ENCODE data around the gene URI1.
"Not testable (repeated sequence)": the region's sequence is repeated elsewhere in the genome, so short reads cannot be mapped to it uniquely, and the experiment has no call there.

URI1 gene

DNA sequence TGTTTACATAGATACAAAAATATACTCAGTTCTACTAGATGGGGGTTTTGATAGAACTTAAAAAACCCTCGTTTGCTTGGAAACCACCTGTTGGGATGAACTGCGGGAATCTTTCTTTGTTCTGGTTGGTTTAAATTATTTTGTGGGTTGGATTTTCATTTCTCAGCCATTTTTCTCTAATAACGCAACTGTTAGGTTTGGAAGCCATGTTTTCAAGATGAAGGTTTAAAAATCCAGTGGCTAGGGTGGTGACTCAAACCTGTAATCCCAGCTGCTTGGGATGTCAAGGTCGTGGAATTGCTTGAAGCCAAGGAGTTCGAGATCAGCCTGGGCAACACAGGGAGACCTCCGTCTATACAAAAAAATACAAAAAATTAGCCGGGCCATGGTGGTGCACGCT is 1.6 kb downstream of the URI1 start:
- no peak for DNase-seq

DNA sequence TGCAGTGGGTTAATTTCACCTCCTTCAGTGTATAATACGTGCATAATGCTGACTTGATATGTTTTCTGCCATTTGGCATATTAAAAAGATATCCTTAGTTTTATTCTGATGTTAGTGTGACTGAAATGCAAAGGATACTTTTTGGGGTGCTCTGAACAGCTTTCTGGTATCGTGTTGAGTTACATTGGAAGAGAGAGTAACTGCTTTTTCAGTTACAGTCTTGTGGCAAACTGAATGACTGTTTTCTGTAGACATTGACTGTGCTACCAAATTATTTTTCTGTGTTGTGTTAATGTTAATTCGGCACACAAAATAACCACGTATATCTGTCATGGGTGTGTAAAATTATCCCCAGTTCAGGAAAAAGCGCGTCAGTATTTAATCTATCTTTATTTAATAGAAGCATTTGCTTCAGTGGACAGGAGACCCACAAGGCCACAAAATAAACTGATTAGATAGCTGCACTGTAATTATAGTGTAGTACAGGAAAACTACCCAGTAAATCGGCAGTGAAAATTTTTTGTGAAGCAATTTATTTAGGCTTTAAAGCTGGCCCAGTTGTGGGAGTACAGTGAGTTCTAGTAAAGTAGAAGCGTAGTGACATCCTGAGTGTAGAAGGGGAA is 2.5 kb downstream of the URI1 start:
- DNase-seq = no peak

DNA sequence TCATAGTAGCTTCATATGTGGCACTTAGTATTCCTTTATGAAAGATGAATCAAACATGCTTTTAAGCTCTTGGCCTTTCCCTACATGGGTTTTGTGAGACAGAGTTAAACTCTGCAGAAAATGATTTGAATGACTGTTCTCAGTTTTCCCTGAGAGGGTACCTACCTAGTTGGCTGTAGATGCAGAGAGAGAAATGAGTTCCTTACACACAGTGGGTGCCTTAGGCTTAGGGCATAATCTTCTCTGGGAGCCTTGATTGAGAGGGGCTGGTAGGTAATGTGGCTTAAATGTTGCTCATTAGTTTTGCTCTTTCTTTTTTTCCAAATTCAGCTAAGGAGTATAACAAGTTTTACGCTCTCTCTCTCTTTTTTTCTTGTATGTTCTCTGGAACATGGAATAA is 3.0 kb downstream of the URI1 start:
- DNase-seq = no peak

DNA sequence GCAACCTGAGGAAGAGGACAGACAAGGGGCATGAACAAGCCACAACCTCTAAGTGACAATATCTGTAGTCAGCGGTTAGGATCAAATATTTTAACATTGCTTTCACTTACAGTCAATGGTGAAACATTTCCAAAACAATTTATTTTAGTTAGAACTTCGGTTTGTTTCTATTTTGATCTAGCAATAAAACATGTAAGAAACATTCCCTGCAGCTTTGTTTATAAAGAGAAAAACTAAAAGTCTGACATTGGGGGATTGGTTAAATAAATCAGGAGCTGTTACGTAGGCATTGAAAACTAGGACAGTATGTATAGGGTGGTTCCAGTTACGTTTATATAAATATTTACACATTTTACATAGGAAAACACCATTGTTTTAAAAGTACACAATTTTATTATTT is 3.4 kb downstream of the URI1 start:
- DNase-seq = no peak

DNA sequence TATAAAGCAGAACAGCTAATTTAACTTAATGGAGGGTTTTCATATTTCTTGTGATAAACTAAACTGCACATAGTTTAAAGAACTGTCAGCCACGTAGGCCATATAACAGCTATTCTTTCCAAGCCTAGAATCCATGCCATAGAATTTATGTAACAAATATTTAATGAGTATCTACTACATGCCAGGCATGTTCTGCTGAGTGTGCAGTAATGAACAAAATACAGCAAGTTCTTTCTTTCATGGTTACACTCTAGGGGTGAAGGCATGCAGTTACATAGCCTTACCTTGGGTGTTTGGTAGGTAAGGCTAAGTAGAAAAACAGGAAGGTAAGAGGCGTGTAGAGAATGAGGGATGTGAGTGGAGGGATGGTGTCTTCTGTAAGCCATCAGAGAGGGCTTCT is 4.6 kb downstream of the URI1 start:
- no peak for DNase-seq

DNA sequence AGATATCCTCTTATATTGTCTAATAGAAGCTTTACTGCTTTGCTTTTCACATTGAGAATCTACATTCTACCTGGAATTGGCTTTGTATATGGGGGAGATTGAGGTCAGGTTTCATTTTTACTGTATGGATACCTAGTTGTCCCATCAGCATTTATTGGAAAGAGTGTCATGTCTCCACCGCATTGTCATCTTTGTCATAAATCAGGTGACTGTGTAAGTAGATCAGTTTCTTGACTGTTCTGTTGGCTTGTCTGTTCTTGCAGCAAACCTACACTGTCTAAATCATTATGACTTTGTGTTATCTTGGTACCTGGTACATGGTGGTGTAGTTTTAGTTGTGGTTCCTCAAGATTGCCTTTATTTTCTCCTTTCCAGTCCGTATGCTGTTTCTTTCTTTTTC is 5.8 kb downstream of the URI1 start:
- DNase-seq = no peak

DNA sequence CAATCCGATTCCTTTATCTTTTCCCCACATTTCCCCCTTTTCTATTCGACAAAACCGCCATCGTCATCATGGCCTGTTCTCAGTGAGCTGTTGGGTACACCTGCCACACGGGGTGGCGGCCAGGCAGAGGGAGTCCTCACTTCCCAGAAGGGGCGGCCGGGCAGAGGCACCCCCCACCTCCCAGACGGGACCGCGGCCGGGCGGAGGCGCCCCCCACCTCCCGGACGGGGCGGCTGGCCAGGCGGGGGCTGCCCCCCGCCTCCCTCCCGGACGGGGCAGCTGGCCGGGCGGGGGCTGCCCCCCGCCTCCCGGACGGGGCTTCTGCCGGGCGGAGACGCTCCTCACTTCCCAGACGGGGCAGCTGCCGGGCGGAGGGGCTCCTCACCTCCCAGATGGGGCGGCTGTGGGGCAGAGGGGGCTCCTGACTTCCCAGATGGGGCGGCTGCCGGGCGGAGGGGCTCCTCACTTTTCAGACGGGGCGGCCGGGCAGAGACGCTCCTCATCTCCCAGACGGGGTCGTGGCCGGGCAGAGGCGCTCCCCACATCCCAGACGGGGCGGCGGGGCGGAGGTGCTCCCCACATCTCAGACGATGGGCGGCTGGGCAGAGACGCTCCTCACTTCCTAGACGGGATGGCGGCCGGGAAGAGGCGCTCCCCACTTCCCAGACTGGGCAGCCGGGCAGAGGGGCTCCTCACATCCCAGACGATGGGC is 6.9 kb downstream of the URI1 start:
- DNase-seq = not testable (repeated sequence)

DNA sequence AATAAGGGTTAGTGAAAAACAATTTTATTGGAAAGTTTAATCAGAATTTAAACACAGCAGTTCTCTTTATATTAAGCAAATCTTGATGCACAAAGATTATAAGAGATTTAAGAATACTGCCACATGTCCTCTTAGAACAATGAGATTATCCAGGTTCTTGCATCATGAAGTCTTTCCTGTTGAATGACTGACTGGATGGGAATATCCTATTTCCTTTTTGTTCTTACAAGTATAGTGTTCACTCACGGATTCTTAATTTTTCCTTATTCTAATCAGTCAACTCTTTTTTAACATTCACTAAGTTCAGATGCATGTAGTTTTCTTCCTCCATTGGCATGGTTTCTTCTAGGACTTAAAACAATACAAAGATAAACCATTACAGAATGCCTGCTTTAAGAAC is 10.1 kb downstream of the URI1 start:
- DNase-seq = no peak

DNA sequence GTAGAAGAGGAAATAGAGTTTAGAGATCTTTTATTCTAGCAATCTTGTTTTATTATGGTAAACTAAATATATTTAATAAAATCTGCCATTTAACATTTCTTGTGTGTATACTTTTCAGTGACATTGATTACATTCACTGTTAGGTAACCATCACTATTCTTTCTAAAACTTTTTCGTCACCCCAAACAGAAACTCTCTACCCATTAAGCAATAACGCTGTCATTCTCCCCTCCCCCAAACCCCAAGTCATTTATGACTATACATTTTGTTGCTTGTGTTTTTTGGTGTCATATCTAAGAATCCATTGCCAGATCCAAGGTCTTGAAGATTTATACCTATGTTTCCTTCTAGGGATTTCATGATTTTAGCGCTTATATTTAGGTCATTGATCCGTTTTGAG is 10.6 kb downstream of the URI1 start:
- DNase-seq = no peak

DNA sequence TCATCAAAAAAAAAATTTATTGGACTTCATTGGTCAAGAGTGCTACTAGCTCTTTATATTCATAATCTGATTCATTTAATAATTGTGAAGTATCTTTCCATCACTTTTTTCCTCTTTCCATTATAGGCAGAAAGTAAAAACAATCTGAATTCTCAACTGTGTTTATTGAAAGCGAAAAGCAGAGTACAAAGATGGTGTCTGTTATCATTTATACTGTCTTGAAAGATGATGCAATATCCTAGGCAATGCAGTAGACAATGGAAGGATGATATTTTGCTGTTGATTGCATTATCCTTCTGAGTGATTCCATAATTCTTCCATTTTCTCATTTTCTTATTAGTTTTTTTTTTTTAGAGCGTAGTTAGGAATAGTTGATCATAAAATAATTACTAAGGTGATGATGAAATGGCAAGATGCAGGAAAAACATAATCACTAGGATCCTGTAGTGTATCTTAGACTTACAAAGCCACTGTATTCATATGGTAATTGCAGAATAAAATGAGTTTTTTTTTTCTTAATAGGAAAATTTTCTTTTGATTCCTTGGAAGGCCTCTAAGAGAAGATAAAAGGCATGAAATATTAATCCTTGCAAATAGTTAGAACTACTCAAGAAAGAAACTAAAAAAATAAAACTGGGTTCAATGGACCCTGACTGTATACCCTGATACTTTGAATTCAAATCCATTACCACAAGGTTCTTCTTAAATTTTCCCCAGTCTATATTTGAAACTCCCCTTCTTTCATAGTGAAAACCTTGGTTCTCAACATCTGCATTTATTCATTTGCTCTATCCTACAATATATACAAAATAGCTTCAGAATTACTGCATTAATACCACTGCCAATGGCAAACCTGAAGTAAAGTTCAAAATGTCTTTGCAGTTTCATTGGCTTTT is 11.6 kb downstream of the URI1 start:
- DNase-seq = no peak

DNA sequence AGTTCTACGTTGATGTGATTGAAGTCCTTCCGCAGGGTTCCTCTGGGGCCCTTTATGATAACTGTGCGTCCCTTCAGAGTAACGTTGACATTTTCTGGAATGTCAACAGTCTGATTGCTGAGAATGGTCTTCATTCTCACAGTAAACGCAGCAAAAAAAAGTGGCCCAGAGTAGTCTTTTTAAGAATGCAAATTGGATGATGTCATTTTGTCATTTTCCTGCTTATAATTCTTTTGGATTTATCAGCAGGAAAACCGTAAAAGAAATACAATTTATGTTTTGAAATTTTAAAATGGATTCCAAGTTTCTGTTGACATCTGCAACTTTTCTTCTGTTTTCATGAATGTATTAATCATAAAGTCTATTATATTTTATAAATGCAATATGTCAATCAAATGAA is 14.8 kb downstream of the URI1 start:
- DNase-seq = no peak

DNA sequence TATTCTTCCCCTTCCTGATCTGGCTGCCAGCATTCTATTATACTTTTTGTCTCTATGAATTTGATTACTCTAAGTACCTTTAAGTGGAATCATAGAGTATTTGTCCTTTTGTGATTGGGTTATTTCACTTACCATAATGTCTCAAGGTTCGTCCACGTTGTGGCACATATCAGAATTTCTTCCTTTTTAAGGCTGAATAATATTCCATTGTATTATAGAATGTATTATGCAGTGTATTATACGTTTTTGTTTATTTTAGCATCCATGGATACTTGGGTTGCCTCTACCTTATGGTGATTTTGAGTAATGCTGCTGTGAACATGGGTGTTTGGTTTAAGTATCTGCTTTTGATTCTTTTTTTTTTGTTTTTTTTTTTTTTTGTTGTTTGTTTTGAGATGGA is 19.3 kb downstream of the URI1 start:
- DNase-seq = no peak

DNA sequence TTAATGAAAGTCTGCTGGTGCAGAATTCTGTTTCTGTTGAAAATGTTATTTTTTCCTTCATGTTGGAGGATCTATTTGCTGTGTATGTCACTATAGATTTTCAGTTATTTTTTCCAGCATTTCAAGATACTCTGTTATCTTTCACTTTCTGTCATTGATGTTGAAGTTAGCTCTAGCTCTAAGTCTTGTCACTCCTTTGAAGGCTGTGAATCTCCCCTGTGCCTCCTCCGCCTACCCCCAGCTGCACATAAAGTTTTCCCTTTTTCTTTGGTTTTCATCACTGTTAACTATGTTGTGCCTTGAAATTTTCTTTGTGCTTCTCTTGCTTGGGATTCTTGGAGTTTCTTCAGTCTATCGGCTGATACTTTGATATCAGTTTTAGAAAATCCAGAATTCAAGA is 20.8 kb downstream of the URI1 start:
- DNase-seq = no peak

DNA sequence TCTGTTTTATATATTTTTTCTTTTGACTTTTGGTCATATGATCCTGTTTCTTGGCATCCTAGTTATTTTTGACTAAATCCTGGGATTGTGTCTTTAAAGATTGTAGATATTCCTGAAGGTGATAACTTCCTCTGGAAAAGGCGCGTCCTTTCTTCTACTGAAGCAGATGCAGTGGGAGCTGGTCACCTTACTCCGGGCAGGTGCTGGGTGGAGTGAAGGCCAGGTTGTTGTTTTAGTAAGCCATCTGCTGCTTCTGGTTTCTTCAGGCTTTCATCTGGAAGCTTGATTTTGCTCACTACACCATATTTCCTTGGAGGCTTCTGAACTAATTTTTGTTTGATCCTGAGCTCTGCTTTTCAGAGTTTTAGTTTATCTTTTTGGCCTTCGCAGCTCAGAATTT is 21.5 kb downstream of the URI1 start:
- DNase-seq = no peak

DNA sequence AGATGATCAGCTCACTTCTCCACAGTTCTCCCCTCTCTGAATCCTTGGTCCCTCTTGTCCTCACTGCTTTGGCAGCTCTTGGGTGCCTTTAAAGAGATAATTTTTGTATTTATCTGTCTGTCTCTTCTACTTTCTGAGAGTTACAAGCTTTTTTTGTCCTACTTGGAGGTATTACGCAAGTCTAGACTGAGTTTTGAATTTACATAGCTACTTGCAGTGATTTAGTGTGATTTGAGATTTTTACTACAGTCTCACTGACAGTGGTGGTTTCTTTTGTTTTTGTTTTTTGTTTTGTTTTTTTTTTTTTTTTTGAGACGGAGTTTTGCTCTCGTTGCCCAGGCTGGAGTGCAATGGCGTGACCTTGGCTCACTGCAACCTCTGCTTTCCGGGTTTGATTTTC is 22.1 kb downstream of the URI1 start:
- no peak for DNase-seq

DNA sequence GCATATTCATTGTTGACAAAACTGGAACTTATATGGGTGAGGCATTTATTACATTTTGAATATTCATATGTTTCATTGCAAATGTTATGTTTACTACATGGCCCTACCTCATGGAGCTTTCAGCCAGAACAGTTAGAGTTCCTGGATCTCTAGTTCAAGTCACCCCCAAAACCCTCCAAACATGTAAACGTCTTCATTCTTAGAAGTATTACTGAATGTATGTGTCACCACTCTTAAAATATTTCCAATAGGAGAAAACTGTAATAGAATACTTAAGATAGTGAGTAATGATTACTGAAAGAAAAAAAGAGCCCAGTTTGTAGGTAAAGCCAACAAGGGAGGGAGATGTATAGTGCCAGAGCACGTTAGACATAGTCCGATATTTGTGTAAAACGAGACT is 23.5 kb downstream of the URI1 start:
- DNase-seq = no peak

DNA sequence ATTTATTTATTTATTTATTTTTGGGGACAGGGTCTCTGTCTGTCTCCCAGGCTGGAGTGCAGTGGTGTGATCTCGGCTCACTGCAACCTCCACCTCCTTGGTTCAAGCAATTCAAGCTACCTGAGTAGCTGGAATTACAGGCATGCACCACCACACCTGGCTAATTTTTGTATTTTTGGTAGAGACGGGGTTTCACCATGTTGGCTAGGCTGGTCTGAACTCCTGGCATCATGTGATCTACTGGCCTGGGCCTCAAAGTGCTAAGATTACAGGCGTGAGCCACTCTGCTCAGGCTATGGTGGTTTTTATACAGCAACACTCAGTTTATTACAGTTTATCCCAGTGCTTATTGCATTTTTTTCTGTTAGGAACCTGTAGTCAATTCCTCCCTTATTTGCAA is 24.1 kb downstream of the URI1 start:
- not testable (repeated sequence) for DNase-seq

DNA sequence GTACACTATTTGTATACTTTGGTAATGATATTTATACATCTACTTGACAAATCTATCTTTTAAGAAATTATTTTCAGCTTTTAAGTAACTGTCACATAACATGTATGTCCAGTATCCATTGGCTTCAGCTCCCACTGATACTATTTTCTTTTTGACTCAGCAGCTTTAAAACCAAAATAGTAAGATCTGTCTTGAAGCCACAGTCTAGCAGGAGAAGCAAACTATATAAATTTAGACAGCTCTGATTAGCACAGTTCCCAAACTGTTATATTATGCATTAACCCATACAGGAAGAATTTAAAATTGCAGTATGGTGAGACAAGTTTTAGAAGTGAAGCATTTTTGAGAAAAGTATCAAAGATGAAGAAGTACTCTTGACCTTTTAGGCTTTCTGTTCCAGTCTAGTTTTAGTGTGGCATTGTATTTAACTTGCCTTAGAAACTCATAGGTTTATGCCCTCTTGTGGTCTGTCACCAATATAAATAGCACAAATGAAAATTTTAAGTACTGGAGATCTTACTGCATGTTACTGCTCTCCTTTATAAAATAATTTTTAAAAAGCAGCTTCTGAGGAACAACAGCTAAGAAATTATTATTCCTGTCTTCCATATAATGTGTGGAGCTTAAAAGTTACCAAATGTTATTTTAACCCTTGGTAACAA is 24.7 kb downstream of the URI1 start:
- no peak for DNase-seq

DNA sequence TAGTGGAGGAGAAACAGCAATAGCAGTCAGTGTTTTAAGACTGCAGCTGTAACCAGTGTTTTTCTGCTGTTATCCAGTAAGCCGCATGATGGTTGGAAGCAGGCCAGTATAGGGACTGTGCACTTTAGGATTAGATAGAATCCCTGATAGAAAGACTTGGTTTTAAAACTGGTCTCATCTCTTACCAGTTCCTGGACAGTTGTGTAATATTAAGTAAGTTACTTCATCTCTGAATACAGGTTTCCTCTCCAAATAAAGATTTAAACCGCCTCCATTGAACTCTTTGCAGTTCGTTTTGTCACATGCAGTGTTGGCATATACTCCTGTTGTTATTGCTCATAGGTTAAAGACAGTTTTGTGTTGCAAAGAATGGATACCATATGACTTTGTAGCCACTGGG is 25.6 kb downstream of the URI1 start:
- DNase-seq = no peak

DNA sequence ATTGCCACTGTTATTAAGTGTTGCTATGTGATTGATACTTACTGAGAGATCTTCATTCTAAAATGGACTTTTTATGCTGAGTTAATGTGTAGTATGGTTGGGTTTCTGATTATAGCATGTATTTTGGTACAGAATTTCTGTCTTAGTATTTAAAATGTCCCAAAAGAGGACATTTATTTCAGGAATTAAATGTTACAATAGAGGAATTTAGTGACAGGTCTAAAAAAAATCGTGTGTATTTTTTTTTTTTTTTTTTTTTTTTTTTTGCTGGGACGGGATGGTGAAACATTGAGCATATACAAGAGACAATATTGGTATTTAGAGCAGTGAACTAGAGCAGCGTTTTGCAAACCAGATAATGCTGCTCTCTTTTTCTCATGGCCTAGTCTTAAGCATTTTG is 27.9 kb downstream of the URI1 start:
- no peak for DNase-seq

DNA sequence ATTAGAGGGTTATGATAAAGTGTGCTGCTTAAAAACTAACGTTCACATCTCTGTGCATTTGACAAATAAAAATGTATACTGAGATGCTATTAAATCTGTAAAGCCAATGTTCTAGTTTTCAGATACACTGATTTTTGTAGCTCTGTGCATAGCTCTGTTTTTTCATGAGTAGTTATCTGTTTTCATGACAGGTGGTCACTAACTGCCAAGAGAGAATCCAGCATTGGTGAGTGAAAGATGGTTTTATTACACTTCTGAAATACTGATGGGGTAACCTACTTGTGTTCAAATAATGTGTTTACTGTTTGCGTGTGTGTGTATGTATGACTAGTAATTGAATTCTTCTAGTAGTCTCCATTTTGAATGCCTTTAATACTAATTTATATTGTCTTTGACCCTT is 29.0 kb downstream of the URI1 start:
- DNase-seq = no peak

DNA sequence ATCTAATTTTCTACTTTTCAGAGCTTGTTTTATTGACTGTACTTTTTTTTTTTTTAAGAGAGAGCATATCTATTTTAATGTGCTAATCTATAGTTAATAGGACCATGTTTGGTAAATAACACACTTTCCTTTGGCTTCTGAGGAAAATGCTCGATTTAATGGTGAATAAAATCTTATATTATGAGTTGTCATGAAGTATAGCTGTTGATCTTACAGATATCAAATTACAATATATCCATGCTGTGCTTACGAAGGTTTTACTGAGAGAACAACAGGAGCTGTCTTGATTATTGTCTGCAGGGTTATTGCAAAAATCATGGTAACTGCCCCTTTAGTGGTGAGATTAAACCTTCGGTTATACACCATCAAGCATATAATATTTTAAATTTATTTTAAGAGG is 29.6 kb downstream of the URI1 start:
- DNase-seq = no peak

DNA sequence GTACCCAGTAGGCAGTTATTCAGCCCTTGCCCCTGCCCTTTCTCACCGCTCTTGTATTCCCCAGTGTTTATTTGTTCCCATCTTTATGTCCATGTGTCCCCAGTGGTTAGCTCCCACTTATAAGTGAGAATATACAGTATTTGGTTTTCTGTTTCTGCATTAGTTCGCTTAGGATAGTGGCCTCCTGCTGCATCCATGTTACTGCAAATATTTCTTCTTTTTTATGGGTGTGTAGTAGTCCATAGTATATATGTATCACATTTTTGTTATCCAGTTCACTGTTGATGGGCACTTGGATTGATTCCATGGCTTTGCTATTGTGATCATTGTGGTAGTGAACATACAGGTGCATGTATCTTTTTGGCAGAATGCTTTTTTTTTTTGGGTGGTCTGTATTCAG is 32.7 kb downstream of the URI1 start:
- no peak for DNase-seq
